Activated CD4-positive, CD25-positive, alpha-beta regulatory T cell (primary cell): ENCODE results near the gene AP2A1.

Experiments
- DNase-seq, 4 experiments: peaks; one replicate each; lab custom pipeline; 2025; lab: John Stamatoyannopoulos, UW

AP2A1 gene

DNA sequence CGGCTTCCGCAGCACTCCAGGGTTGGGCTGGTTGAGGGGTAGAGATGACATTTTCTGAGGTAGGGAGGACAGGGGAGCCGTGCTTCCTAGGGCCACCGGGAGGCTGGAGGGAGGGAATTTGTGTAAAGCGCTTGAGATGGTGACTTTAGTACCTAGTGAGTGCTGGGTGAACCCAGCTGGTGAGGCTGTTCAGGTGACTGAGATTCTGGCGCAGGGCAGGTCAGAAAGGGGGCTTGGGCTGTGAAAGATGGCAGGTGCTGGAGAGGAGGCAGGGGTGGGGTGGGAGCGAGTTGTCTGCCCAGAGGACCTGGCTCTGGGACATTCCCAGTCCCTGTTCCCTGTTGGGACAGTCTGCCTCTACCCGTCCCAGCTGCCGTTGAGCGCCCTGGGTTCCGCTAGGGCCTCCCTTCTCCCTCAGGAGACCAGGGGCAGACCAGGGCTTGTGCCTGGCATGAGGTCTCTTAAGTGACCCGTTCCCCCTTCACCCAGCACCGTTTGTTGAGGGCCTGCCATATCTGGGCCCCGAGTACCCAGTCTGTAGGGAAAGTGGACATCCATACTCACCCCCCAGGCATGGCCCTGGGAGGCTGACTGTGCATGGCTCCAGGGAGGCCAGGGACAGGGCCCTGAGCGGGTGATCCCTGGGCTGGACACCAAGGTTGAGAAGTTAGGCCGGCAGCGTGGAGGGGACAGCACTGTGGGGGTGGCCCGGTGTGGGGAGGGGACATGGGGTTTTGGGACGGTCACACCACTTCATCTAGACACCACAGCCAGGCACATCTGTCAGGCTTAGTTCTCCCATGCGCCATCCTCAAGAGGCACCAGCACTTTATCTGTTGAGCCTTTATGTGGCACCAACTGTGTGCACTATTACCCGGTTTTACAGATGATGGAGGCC is 89.1 kb downstream of the AP2A1 start:
- DNase-seq, result no peak

DNA sequence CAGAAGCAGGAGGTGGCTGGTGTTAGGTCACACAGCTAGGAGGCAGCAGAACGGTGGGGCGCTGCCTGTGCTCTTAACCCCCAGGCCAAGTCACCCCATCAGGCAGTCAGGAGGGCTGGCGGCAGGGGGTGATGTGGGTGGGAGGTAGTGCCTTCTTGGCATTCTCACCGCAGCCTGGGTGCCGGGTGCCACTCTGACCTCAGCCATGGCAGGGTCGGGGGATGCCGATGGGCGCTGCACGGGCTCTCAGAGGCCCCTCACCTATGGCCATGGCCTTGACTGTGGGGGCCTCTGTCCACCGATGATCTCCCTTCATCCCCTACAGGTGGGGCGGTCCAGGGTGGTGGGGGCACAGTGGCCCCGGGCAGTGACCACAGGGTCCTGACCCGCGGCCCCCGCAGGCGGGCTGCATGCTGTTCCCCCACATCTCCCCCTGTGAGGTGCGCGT is 89.8 kb downstream of the AP2A1 start:
- DNase-seq, result no peak
